ENCODE data around the gene NRAP. TPM values are rescaled to one million over a fixed set of nuclear protein-coding genes. Genes with fewer than 3 reads are reported as not detected.

The NRAP gene
- total and polyA plus RNA-seq, 2 of the 8 experiments (the other 6 are each of a cell fraction or from before 2014, with no cell fraction given): not detected

DNA sequence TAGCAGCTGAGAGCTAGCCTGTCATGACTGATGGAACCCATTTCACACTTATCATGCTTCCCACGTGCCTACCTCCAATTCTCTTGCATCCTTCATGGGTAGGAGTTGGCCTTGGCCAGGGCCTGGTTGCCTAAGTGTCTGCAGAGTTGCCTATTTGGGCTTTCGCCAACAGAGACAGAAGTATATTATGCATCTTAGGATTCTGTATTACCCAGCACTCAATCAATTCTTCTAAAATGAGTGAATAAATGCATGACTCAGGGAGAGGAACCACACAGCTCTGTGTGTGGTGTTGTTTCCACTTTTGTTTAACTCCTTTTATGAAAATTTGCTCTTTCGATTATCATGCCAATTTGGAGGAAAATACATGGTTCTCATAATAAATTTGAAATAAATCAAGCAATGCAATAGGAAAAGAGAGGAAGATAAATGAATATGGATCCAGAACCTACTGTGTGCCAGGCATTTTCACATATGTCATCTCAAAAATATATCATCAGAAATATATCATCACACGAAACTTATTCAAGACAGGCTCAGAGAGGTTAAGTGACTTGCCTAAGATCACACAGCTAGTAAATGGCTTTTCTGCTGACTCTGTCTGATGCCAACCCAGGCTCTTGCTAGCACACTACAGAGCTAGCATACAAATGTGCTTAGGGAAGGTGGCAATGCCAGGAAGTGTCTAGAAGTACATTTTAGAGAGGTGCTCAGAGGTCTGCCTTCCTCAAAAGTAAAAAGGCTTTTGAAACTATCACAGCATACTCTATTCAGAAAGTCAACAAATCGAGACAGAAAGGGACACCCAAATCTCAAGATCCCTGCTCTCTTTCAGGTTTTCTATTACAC is 120.5 kb downstream of the NRAP start:
- no peak for FAIRE-seq
- CTCF ChIA-PET (ENCODE audit: partially characterized antibody): interaction anchor here (1.4 to 3.2 kb wide), 5 partner anchors 15 to 73 kb away, joined by 3 to 14 read pairs (median 8); no protein-coding TSS in a partner anchor

More for the DNA sequence above, 120.5 kb downstream of the NRAP start:
- Histone ChIP-seq H2AFZ (ENCODE audit: low read length) (no peak overlapping the region), H4K91ac (replicated peaks; ENCODE audit: insufficient read length, low read length) (no peak overlapping the region), H4K8ac (ENCODE audit: extremely low read depth, insufficient read depth, low read length) (no peak overlapping the region), H3K27ac (ENCODE audit: low read depth, low read length) (no peak overlapping the region), H3K79me2 (ENCODE audit: control insufficient read depth in 1 of 2, insufficient read depth in 2 of 2, low read length in 2 of 2) (no peaks in the 10 kb centered on the region), H3K4ac (replicated peaks; ENCODE audit: insufficient read length, low read depth, low read length) (no peak overlapping the region), H3K18ac (ENCODE audit: extremely low read depth, low read length) (no peak overlapping the region), H3K4me3 (ENCODE audit: extremely low read depth in 1 of 4, insufficient read depth in 2 of 4, low read depth in 3 of 4, low read length in 4 of 4) (no peak overlapping the region), H3K9me3 (ENCODE audit: insufficient read depth in 2 of 2, low read depth in 1 of 2, low read length in 1 of 2) (no peaks in the 10 kb centered on the region), H4K5ac (ENCODE audit: insufficient read length, low read depth, low read length) (no peak overlapping the region), H2BK120ac (replicated peaks; ENCODE audit: low read depth, low read length) (no peak overlapping the region), H2BK12ac (ENCODE audit: low read depth, low read length) (no peak overlapping the region), H3K23me2 (ENCODE audit: low read depth, low read length) (no peaks in the 10 kb centered on the region), H2BK5ac (ENCODE audit: low read depth, low read length) (no peak overlapping the region), H3K14ac (ENCODE audit: insufficient read length) (no peak overlapping the region), H3K36me3 (ENCODE audit: control insufficient read depth in 2 of 4, insufficient read depth in 4 of 4, low read length in 3 of 4) (no peaks in the 10 kb centered on the region), H2BK15ac (ENCODE audit: low read length) (no peak overlapping the region), H3K4me2 (ENCODE audit: insufficient read depth in 1 of 2, low read depth in 2 of 2, low read length in 2 of 2) (no peak overlapping the region), H3K79me1 (ENCODE audit: low read depth, low read length) (no peaks in the 10 kb centered on the region), H2BK20ac (ENCODE audit: low read length) (no peak overlapping the region), H2AK5ac (ENCODE audit: low read depth, low read length) (no peak overlapping the region), H4K20me1 (replicated peaks in 1 of 2; ENCODE audit: control insufficient read depth in 1 of 2, insufficient read depth in 2 of 2, low read length in 2 of 2) (peaks cover 0 to 3% of the 10 kb centered on the region in 2 experiments), H3K23ac (ENCODE audit: insufficient read length) (no peak overlapping the region), H3K4me1 (replicated peaks in 1 of 4; ENCODE audit: control insufficient read depth in 3 of 4, insufficient read depth in 4 of 4, low read length in 3 of 4) (no peaks in the 10 kb centered on the region), H3K9ac (replicated peaks in 1 of 4; ENCODE audit: extremely low read depth in 1 of 4, low read depth in 3 of 4, low read length in 3 of 4) (no peak overlapping the region; a peak in 1 of 7 replicates), H3K56ac (replicated peaks; ENCODE audit: insufficient read length, low read depth, low read length) (no peak overlapping the region), H3K27me3 (replicated peaks in 1 of 4; ENCODE audit: control insufficient read depth in 3 of 4, extremely low read depth in 1 of 4, insufficient read depth in 3 of 4, low read length in 3 of 4) (peaks cover 0 to 6% (median 4%) of the 10 kb centered on the region in 4 experiments; a peak in 4 of 7 replicates)
- 78% methylated on average over 5 of the region's 5 CpGs; no CpG with 5 or more reads in 1 of the 2 experiments for WGBS, 2 experiments (ENCODE audit: extremely low coverage in 1 of 2, insufficient coverage in 1 of 2, insufficient read length in 1 of 2, insufficient replicate concordance in 2 of 2, low coverage in 1 of 2, low lambda C conversion rate in 2 of 2, missing lambda C conversion rate in 1 of 2)
- POLR2A ChIA-PET (ENCODE audit: partially characterized antibody): no interaction called here
- no peak for DNase-seq (ENCODE audit: low read depth in 1 of 2, low spot score in 2 of 2)
- TF ChIP-seq SIN3A (conservative IDR thresholded peaks at IDR 0.05 in 1 of 2, IDR thresholded peaks at IDR 0.05 in 1 of 2; ENCODE audit: low read depth in 1 of 2, low read length in 2 of 2) (no peak), TEAD4 (IDR thresholded peaks at IDR 0.05; ENCODE audit: low read depth, low read length) (no peak), RNF2 (IDR thresholded peaks at IDR 0.05; ENCODE audit: borderline replicate concordance, low read depth, low read length, missing control alignments, poor library complexity, severe bottlenecking) (no peak), POU5F1 (IDR thresholded peaks at IDR 0.05; ENCODE audit: low read depth, low read length) (no peak)
